Measurements from ENCODE around the gene OR2T4. TPM values are rescaled to one million over a fixed set of nuclear protein-coding genes. Genes with fewer than 3 reads are reported as not detected.

Gene OR2T4, protein sequence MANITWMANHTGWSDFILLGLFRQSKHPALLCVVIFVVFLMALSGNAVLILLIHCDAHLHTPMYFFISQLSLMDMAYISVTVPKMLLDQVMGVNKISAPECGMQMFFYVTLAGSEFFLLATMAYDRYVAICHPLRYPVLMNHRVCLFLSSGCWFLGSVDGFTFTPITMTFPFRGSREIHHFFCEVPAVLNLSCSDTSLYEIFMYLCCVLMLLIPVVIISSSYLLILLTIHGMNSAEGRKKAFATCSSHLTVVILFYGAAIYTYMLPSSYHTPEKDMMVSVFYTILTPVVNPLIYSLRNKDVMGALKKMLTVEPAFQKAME
- total RNA-seq = not detected

DNA sequence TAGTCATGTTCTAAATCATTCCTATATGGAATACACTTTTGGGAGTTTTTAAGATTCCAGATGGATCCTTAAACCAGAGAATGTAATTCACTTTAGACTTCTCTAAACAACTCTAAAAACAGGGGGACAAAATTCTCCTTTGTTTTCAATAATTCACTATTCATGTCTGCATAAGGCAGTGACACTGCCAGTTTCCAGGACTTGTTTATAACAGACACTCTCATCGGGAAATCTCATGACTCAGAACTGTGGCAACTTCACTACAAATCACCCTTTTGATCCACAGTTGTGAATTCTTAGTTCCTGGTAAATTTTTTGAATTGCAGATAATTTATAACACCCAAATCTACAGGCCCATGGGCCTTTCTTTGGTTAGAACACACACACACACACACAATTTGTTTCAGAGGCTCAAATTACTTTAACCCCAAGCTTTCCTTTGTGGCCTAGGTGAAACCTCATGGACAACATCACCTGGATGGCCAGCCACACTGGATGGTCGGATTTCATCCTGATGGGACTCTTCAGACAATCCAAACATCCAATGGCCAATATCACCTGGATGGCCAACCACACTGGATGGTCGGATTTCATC, at the start of gene OR2T4:
Gene OR2T4 (plus strand): TSS at position 545 of the 595 bp plus-strand sequence. CDS start 0 bp downstream, at position 545.
- no peak for ATAC-seq
- no peak within 1 kb of the TSS for H3K27ac Mint-ChIP-seq
- H3K4me3 Mint-ChIP-seq = no peak within 1 kb of the TSS
- CTCF ChIA-PET = no interaction called here
- H3K27me3 Mint-ChIP-seq = peaks cover 5% of the 10 kb centered on the region
- H3K9me3 Mint-ChIP-seq (ENCODE audit: low read depth) = no peaks in the 10 kb centered on the region
- H3K4me1 Mint-ChIP-seq = no peaks in the 10 kb centered on the region
- intact Hi-C loops (cut with DNase I, micrococcal nuclease) = no loop called here
- H3K36me3 Mint-ChIP-seq (ENCODE audit: low read depth) = no peaks in the 10 kb centered on the region
- POLR2A ChIA-PET = no interaction called here
- no peak for DNase-seq

DNA sequence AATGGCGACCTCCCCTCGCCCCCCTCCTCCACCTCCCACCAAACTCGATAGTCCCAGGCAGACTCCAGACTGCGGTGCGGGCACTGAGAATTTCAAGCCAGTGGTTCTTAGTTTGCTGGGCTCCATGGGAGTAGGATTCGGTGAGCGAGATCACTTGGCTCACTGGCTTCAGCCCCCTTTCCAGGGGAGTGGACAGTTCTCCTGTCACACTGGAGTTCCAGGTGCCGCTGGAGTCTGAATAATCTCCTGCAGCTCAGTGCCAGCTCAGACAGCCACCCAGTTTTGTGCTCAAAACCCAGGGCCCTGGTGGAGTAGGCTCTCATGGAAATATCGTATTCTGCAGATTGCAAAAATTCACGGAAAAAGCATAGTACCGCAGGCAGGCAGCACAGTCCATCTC, 44.7 kb upstream of the OR2T4 start:
- Mint-ChIP-seq H3K9me3 (ENCODE audit: low read depth) (peaks cover 15% of the 10 kb centered on the region), H3K27ac (no peak overlapping the region), H3K4me1 (no peaks in the 10 kb centered on the region), H3K4me3 (no peak overlapping the region), H3K36me3 (ENCODE audit: low read depth) (no peaks in the 10 kb centered on the region), H3K27me3 (peaks cover 2% of the 10 kb centered on the region)
- ChIA-PET POLR2A (no interaction called here), CTCF (no interaction called here)
- DNase-seq (no peak), ATAC-seq (no peak)
- intact Hi-C loops (cut with DNase I, micrococcal nuclease) = no loop called here

DNA sequence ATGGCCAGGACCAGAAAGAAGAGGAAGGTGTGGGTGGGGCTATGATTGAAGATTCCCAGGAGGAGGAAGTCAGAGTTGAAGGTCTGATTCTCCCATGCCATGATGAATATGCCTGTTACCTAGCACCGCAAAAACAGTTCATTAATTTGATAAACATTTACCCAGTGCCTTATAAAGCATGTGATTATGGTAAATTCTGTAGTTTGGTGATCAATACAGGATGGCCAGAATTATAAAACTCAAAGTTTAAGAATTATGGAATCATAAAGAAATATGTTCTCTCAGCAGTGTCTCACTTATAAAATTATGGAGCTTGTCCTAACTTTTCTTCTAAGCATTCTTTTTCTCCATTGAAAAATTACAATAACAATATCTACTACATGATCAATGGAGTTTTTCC, 37.0 kb upstream of the OR2T4 start, which contains the start of gene OR2M7:
Gene OR2M7 (minus strand): TSS at position 101 of the 400 bp plus-strand sequence. CDS start 0 bp downstream, at position 101.
- Mint-ChIP-seq H3K36me3 (ENCODE audit: low read depth) (no peaks in the 10 kb centered on the region), H3K4me3 (no peak within 1 kb of the TSS), H3K27me3 (peaks cover 2% of the 10 kb centered on the region), H3K9me3 (ENCODE audit: low read depth) (no peaks in the 10 kb centered on the region), H3K27ac (no peak within 1 kb of the TSS), H3K4me1 (no peaks in the 10 kb centered on the region)
- ChIA-PET CTCF (no interaction called here), POLR2A (no interaction called here)
- intact Hi-C loops (cut with DNase I, micrococcal nuclease) = no loop called here
- ATAC-seq (no peak), DNase-seq (no peak)

- intact Hi-C loops (cut with DNase I, micrococcal nuclease) = no loop called here
- H3K9me3 Mint-ChIP-seq (ENCODE audit: low read depth) = no peaks in the 10 kb centered on the region
- H3K27me3 Mint-ChIP-seq = peaks cover 2% of the 10 kb centered on the region
- CTCF ChIA-PET = no interaction called here
- H3K27ac Mint-ChIP-seq = no peak overlapping the region
- POLR2A ChIA-PET = no interaction called here
- no peaks in the 10 kb centered on the region for H3K4me1 Mint-ChIP-seq
- ATAC-seq (no peak), DNase-seq (no peak)
- H3K4me3 Mint-ChIP-seq = no peak overlapping the region
- H3K36me3 Mint-ChIP-seq (ENCODE audit: low read depth) = no peaks in the 10 kb centered on the region
Observed at GRCh38 chr1:248343451-248343850, 18.0 kb upstream of the OR2T4 start.

DNA sequence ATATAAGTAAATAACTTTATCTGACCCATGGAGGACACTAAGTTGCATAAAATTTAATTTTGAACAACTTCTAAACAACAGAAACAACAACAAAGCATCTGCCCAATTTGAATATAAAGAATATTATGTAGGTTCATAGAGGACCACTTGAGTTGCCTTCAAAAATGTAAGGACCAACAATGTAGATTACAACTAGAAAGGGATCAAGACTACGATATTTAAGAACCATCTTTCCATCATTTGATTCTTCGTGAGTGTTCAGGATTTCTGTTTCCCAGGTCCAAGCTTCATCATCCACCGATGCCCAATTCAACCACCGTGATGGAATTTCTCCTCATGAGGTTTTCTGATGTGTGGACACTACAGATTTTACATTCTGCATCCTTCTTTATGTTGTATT, 13.0 kb upstream of the OR2T4 start, which contains the start of gene OR14C36:
Gene OR14C36 (plus strand): TSS at position 301 of the 400 bp plus-strand sequence. CDS start 0 bp downstream, at position 301.
- peaks cover 11% of the 10 kb centered on the region for H3K27me3 Mint-ChIP-seq
- no peak within 1 kb of the TSS for H3K27ac Mint-ChIP-seq
- intact Hi-C loops (cut with DNase I, micrococcal nuclease) = no loop called here
- no peaks in the 10 kb centered on the region for H3K4me1 Mint-ChIP-seq
- no peaks in the 10 kb centered on the region for H3K9me3 Mint-ChIP-seq (ENCODE audit: low read depth)
- no peaks in the 10 kb centered on the region for H3K36me3 Mint-ChIP-seq (ENCODE audit: low read depth)
- ChIA-PET POLR2A (no interaction called here), CTCF (interaction anchor here (0.9 kb wide), 1 partner anchor 105 kb away, joined by 3 read pairs; no protein-coding TSS in a partner anchor)
- ATAC-seq = no peak
- no peak for DNase-seq
- no peak within 1 kb of the TSS for H3K4me3 Mint-ChIP-seq

DNA sequence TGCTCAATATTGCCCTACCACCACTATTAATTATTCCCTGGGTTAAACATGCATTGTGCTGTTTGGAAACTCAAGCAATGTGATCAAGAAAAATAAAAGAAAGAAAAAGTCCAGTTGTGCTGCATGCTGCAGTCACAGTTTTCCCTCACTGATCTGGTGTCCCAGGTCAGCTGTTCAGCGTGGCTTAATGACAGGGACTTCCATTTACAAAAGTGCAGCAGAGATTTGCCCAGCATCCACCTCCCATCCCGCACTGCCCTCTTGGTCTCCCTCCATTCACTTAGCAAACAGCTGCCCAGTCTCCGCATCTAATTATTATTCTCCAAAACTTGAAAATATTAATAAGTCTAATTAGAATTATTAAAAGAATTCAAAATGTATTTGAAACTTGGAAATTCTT, 2.0 kb upstream of the OR2T4 start:
- Mint-ChIP-seq H3K4me1 (no peaks in the 10 kb centered on the region), H3K27me3 (peaks cover 5% of the 10 kb centered on the region), H3K36me3 (ENCODE audit: low read depth) (no peaks in the 10 kb centered on the region), H3K9me3 (ENCODE audit: low read depth) (no peaks in the 10 kb centered on the region), H3K4me3 (no peak overlapping the region), H3K27ac (no peak overlapping the region)
- intact Hi-C loops (cut with DNase I, micrococcal nuclease) = no loop called here
- DNase-seq (no peak), ATAC-seq (no peak)
- ChIA-PET POLR2A (no interaction called here), CTCF (no interaction called here)

DNA sequence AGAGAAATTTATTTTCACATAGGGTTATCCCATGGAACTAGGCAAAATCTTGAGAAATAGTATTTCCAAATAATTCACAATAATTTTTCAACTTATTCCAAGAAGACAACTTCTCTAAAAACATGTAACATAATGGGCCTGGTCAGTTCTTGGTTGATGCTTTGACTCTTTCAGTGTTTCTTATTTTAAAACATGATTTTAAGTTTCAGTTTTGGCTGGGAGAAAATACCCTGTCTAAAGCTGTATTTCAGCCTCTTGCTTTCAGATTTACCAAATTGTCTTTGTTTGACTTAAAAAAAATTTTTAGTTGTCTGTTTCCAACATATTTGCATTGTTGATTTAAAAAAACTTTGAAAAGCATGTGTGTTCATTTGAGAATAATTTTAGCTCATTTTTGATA, 5.1 kb downstream of the OR2T4 start:
- ChIA-PET POLR2A (no interaction called here), CTCF (no interaction called here)
- Mint-ChIP-seq H3K4me3 (no peak overlapping the region), H3K4me1 (no peaks in the 10 kb centered on the region), H3K27me3 (peaks cover 4% of the 10 kb centered on the region), H3K9me3 (ENCODE audit: low read depth) (no peaks in the 10 kb centered on the region), H3K27ac (no peak overlapping the region), H3K36me3 (ENCODE audit: low read depth) (no peaks in the 10 kb centered on the region)
- intact Hi-C loops (cut with DNase I, micrococcal nuclease) = no loop called here
- ATAC-seq (no peak), DNase-seq (no peak)

- Mint-ChIP-seq H3K27ac (no peak overlapping the region), H3K27me3 (no peaks in the 10 kb centered on the region), H3K9me3 (ENCODE audit: low read depth) (no peaks in the 10 kb centered on the region), H3K4me1 (peaks cover 5% of the 10 kb centered on the region), H3K4me3 (no peak overlapping the region), H3K36me3 (ENCODE audit: low read depth) (no peaks in the 10 kb centered on the region)
- ATAC-seq (no peak), DNase-seq (no peak)
- CTCF ChIA-PET = no interaction called here
- intact Hi-C loops (cut with DNase I, micrococcal nuclease) = no loop called here
- POLR2A ChIA-PET = no interaction called here
Observed at GRCh38 chr1:248372394-248372793, 10.9 kb downstream of the OR2T4 start.

GRCh38 chr1:248373761-248374160, 12.3 kb downstream of the OR2T4 start:
- intact Hi-C loops (cut with DNase I, micrococcal nuclease) = no loop called here
- Mint-ChIP-seq H3K4me3 (no peak overlapping the region), H3K9me3 (ENCODE audit: low read depth) (no peaks in the 10 kb centered on the region), H3K4me1 (peaks cover 5% of the 10 kb centered on the region), H3K27me3 (no peaks in the 10 kb centered on the region), H3K36me3 (ENCODE audit: low read depth) (no peaks in the 10 kb centered on the region), H3K27ac (no peak overlapping the region)
- ChIA-PET POLR2A (no interaction called here), CTCF (no interaction called here)
- no peak for DNase-seq
- no peak for ATAC-seq

- Mint-ChIP-seq H3K27ac (no peak within 1 kb of the TSS), H3K27me3 (no peaks in the 10 kb centered on the region), H3K9me3 (ENCODE audit: low read depth) (no peaks in the 10 kb centered on the region), H3K4me3 (no peak within 1 kb of the TSS), H3K36me3 (ENCODE audit: low read depth) (no peaks in the 10 kb centered on the region), H3K4me1 (peaks cover 5% of the 10 kb centered on the region)
- no peak for DNase-seq
- POLR2A ChIA-PET = no interaction called here
- intact Hi-C loops (cut with DNase I, micrococcal nuclease) = no loop called here
- ATAC-seq = no peak
- CTCF ChIA-PET = no interaction called here
Observed at GRCh38 chr1:248375446-248375845, 14.0 kb downstream of the OR2T4 start, which contains the start of gene OR2T6. Gene OR2T6 (plus strand): TSS chr1:248375746. CDS start chr1:248387609, 11,863 bp downstream.

DNA sequence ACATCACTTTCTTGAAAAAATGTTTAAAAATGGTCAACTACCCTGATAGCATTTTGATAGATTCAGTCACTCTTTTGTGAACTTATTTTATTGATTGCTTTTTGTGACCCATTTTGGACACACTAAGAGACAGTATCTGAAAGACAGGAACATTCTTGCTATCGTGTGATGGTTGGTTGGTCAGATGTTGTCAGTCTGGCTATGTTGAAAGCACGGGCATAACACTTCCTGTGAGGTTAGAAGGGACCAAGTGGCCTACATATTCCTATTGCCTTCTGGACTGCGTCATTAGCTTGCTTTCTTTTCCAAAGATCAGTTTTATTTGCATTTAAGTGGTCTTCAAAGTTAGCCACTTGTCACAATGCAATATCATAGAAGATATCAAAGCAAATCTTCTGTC, 15.5 kb downstream of the OR2T4 start:
- ChIA-PET POLR2A (interaction anchor here (0.6 kb wide), 1 partner anchor 146 kb away, joined by 4 read pairs; no protein-coding TSS in a partner anchor), CTCF (no interaction called here)
- ATAC-seq (no peak), DNase-seq (no peak)
- intact Hi-C loops (cut with DNase I, micrococcal nuclease) = no loop called here
- H3K36me3 Mint-ChIP-seq (ENCODE audit: low read depth) = no peaks in the 10 kb centered on the region
- no peak overlapping the region for H3K27ac Mint-ChIP-seq
- H3K4me3 Mint-ChIP-seq = no peak overlapping the region
- no peaks in the 10 kb centered on the region for H3K27me3 Mint-ChIP-seq
- peaks cover 5% of the 10 kb centered on the region for H3K4me1 Mint-ChIP-seq
- no peaks in the 10 kb centered on the region for H3K9me3 Mint-ChIP-seq (ENCODE audit: low read depth)

GRCh38 chr1:248380854-248381253, 19.4 kb downstream of the OR2T4 start:
- CTCF ChIA-PET = interaction anchor here (0.6 kb wide), 1 partner anchor 23 kb away, joined by 3 read pairs; no protein-coding TSS in a partner anchor
- Mint-ChIP-seq H3K4me3 (no peak overlapping the region), H3K27ac (no peak overlapping the region), H3K36me3 (ENCODE audit: low read depth) (no peaks in the 10 kb centered on the region), H3K27me3 (peaks cover 2% of the 10 kb centered on the region), H3K4me1 (no peaks in the 10 kb centered on the region), H3K9me3 (ENCODE audit: low read depth) (no peaks in the 10 kb centered on the region)
- POLR2A ChIA-PET = no interaction called here
- no peak for DNase-seq
- intact Hi-C loops (cut with DNase I, micrococcal nuclease) = no loop called here
- ATAC-seq = no peak

All from activated CD4-positive, alpha-beta T cell treated with anti-CD3 and anti-CD28 coated beads for 36 hours (primary cell).